ENCODE data around the gene ZNF774. TPM values are rescaled to one million over a fixed set of nuclear protein-coding genes. Genes with fewer than 3 reads are reported as not detected.

The ZNF774 gene
- total RNA-seq, 1 donor from 2014 or later = 8.3 TPM

DNA sequence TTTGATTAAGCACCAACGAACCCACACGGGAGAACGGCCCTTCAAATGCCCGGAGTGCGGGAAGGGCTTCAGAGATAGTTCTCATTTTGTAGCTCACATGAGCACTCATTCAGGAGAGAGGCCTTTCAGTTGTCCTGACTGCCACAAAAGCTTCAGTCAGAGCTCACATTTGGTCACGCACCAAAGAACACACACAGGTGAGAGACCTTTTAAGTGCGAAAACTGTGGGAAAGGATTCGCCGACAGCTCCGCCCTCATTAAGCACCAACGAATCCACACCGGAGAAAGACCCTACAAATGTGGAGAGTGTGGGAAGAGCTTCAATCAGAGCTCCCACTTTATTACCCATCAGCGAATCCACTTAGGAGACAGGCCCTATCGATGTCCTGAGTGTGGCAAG lies 8.7 kb downstream of the ZNF774 start:
- Histone ChIP-seq H3K9me3 (no peaks in the 10 kb centered on the region), H3K36me3 (no peaks in the 10 kb centered on the region), H3K27me3 (no peaks in the 10 kb centered on the region), H3K4me3 (no peak overlapping the region), H3K27ac (no peak overlapping the region), H3K4me1 (peaks cover 28% of the 10 kb centered on the region)
- TF ChIP-seq POLR2AphosphoS5 (IDR thresholded peaks at IDR 0.05; ENCODE audit: insufficient read depth in 1 of 2, low read depth in 1 of 2) (no peak), POLR2A (IDR thresholded peaks at IDR 0.05) (no peak)
- TF ChIP-seq, protein P1, sequence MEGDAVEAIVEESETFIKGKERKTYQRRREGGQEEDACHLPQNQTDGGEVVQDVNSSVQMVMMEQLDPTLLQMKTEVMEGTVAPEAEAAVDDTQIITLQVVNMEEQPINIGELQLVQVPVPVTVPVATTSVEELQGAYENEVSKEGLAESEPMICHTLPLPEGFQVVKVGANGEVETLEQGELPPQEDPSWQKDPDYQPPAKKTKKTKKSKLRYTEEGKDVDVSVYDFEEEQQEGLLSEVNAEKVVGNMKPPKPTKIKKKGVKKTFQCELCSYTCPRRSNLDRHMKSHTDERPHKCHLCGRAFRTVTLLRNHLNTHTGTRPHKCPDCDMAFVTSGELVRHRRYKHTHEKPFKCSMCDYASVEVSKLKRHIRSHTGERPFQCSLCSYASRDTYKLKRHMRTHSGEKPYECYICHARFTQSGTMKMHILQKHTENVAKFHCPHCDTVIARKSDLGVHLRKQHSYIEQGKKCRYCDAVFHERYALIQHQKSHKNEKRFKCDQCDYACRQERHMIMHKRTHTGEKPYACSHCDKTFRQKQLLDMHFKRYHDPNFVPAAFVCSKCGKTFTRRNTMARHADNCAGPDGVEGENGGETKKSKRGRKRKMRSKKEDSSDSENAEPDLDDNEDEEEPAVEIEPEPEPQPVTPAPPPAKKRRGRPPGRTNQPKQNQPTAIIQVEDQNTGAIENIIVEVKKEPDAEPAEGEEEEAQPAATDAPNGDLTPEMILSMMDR (IDR thresholded peaks at IDR 0.05) = no peak
- DNase-seq (ENCODE audit: extremely low spot score in 2 of 2) = no peak
- intact Hi-C loops (cut with DNase I) = loop anchor here (10.0 kb wide), 1 partner anchor 114 kb away; no protein-coding TSS in a partner anchor

DNA sequence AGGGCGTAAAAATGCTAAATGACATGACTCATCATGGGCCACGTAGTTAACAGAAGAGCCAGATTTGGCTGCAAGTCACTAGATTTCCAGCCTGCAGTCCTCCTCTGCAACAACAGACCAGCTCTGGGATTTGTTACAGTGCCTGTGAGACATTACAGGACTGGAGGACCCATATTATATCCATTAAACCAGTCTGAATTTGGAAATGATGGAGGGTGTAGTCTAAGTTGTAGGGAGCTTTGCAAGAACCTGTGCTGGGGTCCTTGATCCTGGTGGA lies 10.8 kb downstream of the ZNF774 start:
- DNase-seq (ENCODE audit: extremely low spot score in 2 of 2) = no peak

DNA sequence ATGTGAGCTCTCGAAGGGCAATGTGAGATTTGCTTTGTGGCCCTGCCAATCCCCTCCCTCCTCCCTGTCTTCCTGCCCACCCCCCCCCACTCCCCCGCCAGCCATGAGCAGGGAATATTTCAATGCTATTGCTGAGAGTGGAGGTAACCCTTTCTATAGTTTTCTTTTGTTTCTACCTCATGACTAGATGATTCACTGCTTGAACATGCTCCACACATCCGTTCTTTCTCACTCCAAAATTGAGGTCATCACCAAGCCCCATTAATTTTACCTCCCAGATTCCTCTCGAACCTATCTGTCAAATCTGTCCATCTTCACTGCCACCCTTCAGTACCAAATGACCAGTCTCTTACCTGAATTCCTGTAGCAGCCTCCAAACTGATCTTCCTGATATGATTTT lies 12.2 kb downstream of the ZNF774 start:
- no peak for DNase-seq (ENCODE audit: extremely low spot score in 2 of 2)
- Histone ChIP-seq H3K36me3 (no peaks in the 10 kb centered on the region), H3K9me3 (no peaks in the 10 kb centered on the region), H3K27ac (peak overlapping the region; percentile 78), H3K4me3 (no peak overlapping the region), H3K27me3 (no peaks in the 10 kb centered on the region), H3K4me1 (peaks cover 28% of the 10 kb centered on the region)
- TF ChIP-seq POLR2AphosphoS5 (IDR thresholded peaks at IDR 0.05; ENCODE audit: insufficient read depth in 1 of 2, low read depth in 1 of 2) = no peak
- TF ChIP-seq POLR2A (IDR thresholded peaks at IDR 0.05) = no peak
- TF ChIP-seq, protein P1 (IDR thresholded peaks at IDR 0.05) = no peak
- intact Hi-C loops (cut with DNase I) = loop anchor here (10.0 kb wide), 1 partner anchor 111 kb away; no protein-coding TSS in a partner anchor

More for the DNA sequence above, 10.8 kb downstream of the ZNF774 start:
- Histone ChIP-seq H3K4me1 (peaks cover 28% of the 10 kb centered on the region), H3K36me3 (no peaks in the 10 kb centered on the region), H3K4me3 (no peak overlapping the region), H3K27ac (peak overlapping the region; percentile 78), H3K9me3 (no peaks in the 10 kb centered on the region), H3K27me3 (no peaks in the 10 kb centered on the region)
- intact Hi-C loops (cut with DNase I) = loop anchor here (10.0 kb wide), 1 partner anchor 112 kb away; no protein-coding TSS in a partner anchor
- no peak for TF ChIP-seq POLR2AphosphoS5 (IDR thresholded peaks at IDR 0.05; ENCODE audit: insufficient read depth in 1 of 2, low read depth in 1 of 2)

DNA sequence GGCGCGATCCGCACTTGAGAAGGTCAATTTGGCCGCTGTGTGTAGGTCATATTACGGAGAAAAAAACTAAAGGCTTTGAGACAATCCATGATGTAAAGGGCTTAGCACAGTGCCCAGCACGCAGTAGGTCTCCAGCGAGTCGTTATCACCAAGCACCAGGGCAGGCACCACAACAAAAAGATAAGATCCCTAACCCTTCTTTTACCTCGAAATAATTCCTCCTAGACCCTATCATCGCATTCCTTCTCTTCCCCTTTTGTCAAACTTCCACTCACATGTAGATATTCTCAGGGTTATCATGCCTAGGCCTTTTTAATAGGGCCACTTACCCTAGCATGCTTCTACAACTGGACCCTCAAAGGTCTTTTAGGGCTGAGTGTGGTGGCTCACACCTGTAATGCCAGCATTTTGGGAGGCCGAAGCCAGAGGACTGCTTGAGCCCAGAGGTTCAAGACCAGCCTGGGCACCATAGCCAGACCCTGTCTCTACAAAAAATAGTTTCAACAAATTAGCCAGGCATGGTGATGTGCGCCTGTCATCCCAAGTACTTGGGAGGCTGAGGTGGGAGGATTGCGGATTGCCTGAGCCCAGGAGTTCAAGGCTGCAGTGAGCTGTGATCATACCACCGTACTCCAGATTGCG lies 13.5 kb downstream of the ZNF774 start:
- H3K27ac ChIP-seq = no peak overlapping the region

DNA sequence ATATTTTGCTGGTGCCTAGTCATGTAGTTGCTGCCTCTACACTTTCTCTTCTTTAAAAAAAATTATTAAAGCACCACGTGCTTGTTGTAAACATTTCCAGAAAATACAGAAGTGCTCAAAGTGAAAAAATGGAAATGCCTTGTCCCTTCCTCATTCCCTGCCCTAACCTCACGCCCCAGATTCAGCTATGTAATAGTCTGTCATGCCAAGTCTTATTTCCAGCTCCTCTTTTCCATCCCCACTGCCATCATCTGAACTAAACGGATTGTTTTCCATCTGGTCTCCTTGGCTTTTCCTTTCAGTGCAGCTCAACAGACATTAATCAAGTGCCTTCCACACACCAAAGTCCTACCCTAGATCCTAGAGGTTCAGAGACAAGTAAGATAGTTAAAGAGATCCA lies 15.5 kb downstream of the ZNF774 start:
- no peak for DNase-seq (ENCODE audit: extremely low spot score in 2 of 2)
- intact Hi-C loops (cut with DNase I) = loop anchor here (10.0 kb wide), 1 partner anchor 107 kb away; no protein-coding TSS in a partner anchor
- H3K9me3 ChIP-seq = no peaks in the 10 kb centered on the region

More for the DNA sequence above, 13.5 kb downstream of the ZNF774 start:
- no peaks in the 10 kb centered on the region for H3K9me3 ChIP-seq
- H3K4me3 ChIP-seq = no peak overlapping the region
- H3K4me1 ChIP-seq = peaks cover 28% of the 10 kb centered on the region
- H3K27me3 ChIP-seq = no peaks in the 10 kb centered on the region
- DNase-seq (ENCODE audit: extremely low spot score in 2 of 2) = no peak
- intact Hi-C loops (cut with DNase I) = loop anchor here (10.0 kb wide), 1 partner anchor 109 kb away; no protein-coding TSS in a partner anchor
- H3K36me3 ChIP-seq = no peaks in the 10 kb centered on the region
- TF ChIP-seq POLR2A (IDR thresholded peaks at IDR 0.05) = no peak
- no peak for TF ChIP-seq POLR2AphosphoS5 (IDR thresholded peaks at IDR 0.05; ENCODE audit: insufficient read depth in 1 of 2, low read depth in 1 of 2)
- TF ChIP-seq, protein P1 (IDR thresholded peaks at IDR 0.05) = no peak

DNA sequence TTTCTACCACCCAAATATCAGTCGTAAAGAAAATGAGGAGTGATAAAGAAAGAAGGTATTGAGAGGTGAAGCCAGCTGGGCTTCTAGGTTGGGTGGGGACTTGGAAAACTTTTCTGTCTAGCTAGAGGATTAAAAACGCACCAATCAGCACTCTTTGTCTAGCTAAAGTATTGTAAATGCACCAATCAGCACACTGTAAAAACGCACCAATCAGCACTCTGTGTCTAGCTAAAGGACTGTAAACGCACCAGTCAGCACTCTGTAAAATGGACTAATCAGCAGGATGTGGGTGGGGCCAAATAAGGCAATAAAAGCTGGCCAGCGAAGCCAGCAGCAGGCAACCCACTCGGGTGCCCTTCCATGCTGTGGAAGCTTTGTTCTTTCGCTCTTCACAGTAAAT lies 23.0 kb downstream of the ZNF774 start:
- Histone ChIP-seq H3K4me1 (peaks cover 4% of the 10 kb centered on the region), H3K9me3 (no peaks in the 10 kb centered on the region), H3K27me3 (no peaks in the 10 kb centered on the region), H3K36me3 (no peaks in the 10 kb centered on the region), H3K27ac (no peak overlapping the region), H3K4me3 (no peak overlapping the region)
- intact Hi-C loops (cut with DNase I) = no loop called here
- DNase-seq (ENCODE audit: extremely low spot score in 2 of 2) = no peak
- TF ChIP-seq, protein P1 (IDR thresholded peaks at IDR 0.05) = no peak
- TF ChIP-seq POLR2A (IDR thresholded peaks at IDR 0.05) = no peak
- TF ChIP-seq POLR2AphosphoS5 (IDR thresholded peaks at IDR 0.05; ENCODE audit: insufficient read depth in 1 of 2, low read depth in 1 of 2) = no peak

More for the DNA sequence above, 15.5 kb downstream of the ZNF774 start:
- Histone ChIP-seq H3K36me3 (no peaks in the 10 kb centered on the region), H3K4me1 (peaks cover 17% of the 10 kb centered on the region), H3K4me3 (no peak overlapping the region), H3K27ac (peak overlapping the region; percentile 10), H3K27me3 (no peaks in the 10 kb centered on the region)
- peak in 1 of 2 donors; percentile 9 for TF ChIP-seq POLR2AphosphoS5 (IDR thresholded peaks at IDR 0.05; ENCODE audit: insufficient read depth in 1 of 2, low read depth in 1 of 2)
- no peak for TF ChIP-seq POLR2A (IDR thresholded peaks at IDR 0.05)
